HG03196 (cell line): ENCODE data around the gene MUC22.

ENCODE experiments used
- ATAC-seq: cut with Tn5 transposase; IDR thresholded peaks from one replicate; pipeline ENCODE4 v1.9.1; 2021; ENCODE audit not compliant: unreplicated experiment

MUC22 gene

GRCh38 chr6:31075528-31075927 lies 65.3 kb downstream of the MUC22 start:
- ATAC-seq, result no peak

DNA sequence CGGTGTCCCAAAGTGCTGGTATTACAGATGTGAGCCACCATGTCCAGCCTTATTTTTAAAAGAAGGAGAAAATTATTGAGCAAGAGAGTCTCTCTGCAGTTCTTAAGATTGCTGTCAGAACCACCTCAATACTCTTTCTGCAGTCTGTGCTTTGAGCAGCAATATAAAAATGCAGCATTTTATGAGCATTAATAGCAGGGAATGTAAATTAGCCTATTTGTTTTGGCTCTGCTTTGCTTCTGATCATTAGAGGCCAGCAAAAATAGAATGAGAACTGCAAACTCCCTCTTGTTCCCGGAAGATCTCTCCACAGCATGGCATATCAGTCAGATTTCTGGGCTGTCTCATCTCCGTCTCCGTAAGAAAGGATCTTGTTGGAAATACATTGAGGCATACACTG lies 66.3 kb downstream of the MUC22 start:
- ATAC-seq, result no peak

GRCh38 chr6:31079656-31080261 lies 69.5 kb downstream of the MUC22 start:
- ATAC-seq, result no peak

GRCh38 chr6:31081872-31082271 lies 71.6 kb downstream of the MUC22 start:
- ATAC-seq, result no peak

DNA sequence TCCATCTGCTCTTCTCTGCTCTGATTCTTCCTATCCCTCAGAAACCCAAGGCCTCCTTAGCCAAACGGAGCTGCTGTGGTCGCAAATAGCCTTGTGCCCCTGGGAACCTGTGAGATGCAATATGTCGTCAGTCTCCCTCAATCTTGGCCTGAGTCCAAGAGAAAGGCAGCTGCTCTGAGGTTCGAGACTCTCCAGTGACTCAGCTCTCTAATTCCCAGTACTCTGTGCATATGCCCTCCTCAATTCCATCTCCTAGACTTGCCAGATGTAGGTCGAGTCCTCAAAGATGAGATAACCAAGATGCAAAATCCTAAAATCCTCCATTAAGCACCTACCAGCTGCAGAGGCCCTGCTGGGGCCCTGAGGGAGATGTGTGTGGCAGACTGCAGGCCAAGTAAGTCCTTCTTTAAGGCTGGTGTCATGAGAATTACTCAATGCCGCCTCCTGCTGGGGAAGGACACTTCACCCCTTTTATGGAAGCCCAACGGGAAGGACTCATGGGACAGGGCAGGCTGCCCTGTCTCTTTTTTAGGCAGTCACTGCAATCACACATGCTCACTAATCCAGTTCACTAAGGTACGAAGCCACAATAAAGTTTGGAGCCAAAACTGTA lies 73.6 kb downstream of the MUC22 start:
- no peak for ATAC-seq
